Kasumi-1 (cell line): ENCODE data around the gene TTC21B.
"Not testable (repeated sequence)": the region's sequence is repeated elsewhere in the genome, so short reads cannot be mapped to it uniquely, and the experiment has no call there.

Experiments used
- DNase-seq, 2 experiments: peaks; one replicate each; lab custom pipeline; 2025; lab: John Stamatoyannopoulos, UW

TTC21B gene

DNA sequence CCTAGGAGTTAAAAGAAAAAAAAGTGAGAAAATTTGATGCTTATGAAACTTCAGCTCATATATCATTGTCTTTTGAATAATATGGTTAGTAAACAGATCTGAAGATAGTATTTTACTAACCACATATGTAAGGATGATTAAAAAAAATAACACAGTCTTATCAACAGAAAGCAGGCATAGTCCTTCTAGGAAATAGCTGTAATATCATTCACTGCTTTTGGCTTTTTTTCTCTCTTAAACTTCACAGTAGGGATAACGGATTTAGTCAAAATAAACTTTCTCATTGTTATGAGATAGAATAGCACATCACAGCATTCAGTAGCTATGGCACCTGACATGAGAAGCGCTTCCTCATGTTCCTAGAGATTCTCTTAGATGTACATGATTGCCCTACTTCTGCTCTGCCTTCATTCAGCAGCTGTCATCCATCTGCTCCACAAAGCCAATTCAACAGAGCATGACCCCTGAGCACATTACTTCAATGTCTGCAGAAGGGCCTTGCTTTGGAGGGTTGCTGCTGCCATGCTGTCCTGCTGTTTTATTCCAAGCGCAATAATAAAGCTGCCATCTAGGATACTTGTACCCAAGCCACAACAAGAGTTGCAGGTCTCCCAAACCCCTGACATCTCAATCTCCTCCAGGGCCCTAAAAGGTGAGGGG, 67.0 kb downstream of the TTC21B start:
- no peak for DNase-seq

- DNase-seq, result peak; percentile 83 to 84
Measured at GRCh38 chr2:165877565-165878550, 75.7 kb downstream of the TTC21B start.

DNA sequence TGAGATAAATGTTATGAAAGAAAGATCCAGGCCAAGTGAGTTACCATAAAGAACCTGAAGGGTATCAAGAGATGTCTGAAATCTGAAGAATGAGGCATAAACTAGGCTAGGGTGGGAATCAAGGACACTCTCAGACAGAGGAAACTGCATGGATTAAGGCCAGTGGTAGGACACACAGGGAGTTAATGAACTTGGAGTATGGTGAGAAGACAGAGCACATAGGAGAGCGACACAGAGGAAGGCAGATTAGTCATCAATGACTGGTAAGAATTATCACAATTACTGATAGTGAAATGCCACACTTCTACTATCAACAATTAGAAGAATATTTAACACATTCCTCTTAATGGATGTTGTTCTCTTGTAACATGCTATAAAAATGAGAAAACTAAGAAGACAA, 76.9 kb downstream of the TTC21B start:
- DNase-seq, result no peak

DNA sequence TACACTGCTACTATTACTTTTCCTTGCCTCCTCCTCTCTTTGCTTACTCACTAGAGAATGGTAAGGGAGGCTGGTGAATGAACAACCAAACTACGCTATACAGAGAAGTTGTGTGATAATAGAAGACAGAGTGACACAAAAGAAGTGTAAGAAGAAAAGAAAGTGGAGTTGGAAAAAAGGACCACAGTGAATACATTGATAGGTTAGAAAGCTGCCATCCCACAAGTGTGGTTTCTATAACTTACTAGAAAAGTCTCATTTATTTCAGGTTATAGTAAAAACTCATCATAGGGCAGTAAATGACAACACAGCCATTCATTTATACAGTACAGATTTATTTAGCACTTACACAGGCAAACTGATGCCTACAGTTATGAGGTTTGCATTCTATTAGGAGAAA, 77.3 kb downstream of the TTC21B start:
- no peak for DNase-seq

DNA sequence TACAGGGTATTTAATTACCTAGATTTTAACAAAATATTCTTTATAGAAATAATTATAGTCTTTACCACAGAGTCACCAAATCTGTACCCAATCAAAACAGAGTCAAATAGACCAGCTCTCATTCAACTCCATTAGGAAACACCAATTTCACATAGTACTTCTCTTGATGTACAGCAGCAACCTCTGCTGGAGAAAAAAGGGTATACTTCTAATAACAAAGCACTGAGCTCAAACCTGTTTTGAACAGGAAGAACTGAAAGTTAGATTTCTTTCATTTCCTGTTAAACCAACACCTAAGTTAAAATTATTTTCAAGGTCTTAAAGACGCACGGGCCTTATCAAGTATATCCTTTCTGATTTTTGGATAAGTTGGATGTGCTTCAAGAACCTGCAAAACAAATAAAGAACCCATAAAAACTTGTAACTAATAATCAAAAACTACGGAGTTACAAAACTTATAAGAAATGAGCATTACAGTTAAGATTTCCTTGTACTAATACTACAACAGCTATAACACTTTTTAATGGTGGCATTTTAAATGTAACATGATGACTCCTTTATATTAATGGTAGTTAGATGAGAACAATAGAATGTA, 79.0 kb downstream of the TTC21B start:
- DNase-seq, result peak; percentile 94 to 97

GRCh38 chr2:165872101-165872791, 81.3 kb downstream of the TTC21B start:
- no peak for DNase-seq

DNA sequence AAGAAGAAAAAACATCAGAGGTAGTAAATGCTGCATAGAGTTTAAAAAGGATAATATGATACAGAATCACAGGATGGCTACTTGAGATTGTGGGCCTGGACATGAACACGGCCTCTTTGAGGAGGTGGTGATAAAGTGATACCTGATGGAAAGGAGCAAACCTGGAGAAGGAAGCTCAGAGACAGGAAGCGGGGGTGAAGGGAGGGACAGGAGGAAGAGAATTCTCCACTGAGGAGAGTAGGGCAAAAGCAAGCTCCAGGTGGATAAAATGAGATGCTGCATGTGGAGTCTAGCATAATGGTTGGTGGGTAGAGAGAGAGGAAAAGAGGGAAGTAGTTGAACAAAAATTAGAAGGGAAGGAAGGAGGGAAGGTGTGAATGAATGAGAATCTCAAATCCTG, 82.6 kb downstream of the TTC21B start:
- no peak for DNase-seq

GRCh38 chr2:165870346-165870745, 83.2 kb downstream of the TTC21B start:
- no peak for DNase-seq

DNA sequence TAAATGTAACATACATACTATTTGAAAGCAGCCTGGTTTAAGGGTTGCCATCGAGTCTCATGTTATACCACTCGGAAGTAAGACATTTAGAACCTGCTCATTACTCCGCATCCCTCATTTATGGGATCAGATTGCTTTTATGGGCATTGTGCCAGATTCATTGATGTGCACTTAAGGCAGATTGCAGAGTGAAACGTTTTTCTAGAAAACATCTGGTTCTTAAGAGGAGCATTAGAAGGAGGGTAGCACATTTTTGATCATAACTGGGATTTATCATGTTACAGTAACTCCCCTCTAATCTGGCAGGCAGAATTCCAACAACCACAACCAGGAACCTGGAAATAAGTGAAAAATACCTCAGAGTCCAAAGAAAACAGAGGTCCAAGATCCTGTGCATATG, 85.4 kb downstream of the TTC21B start:
- DNase-seq, result no peak

DNA sequence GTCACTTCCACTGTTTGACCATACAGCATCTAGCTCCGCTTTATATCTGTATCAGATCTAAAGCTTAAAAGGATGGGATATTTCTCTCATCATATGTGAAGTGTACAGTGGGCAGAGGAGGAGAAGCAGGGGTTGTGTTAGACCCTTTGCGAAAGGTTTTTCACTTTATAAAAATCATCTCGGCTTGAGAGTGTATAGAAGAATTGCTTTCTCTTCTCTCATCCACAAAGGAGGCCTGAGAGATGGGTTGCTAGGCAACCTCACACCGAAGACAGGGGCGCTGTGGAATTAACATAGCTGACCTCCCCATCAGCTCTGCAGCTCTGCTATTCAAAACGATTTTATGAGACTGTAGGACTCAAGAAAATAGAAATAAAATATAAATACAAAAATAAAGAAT, 89.3 kb downstream of the TTC21B start:
- no peak for DNase-seq

DNA sequence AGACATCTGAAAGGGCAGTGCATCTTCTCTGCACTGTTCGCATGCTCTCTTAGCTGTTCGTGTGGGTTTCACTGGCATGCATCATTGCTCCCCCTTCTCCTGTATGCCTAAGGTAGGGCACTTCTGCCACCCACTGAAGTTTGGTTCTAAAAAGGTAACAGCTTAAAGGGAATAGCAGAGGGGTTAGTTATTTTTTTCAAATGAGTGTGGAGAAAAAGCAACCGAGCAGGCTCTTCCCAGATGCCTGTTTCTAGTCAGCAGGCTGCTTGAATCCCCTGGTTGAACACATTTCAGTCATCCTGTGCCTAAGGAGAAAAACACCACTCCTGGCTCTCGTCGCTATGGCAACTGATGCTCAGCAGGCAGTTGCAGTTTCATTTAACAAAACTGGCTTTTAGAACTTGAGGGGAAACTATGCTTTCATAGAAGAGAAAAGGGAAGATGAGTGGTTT, 89.7 kb downstream of the TTC21B start:
- DNase-seq, result no peak

GRCh38 chr2:165861083-165861482, 92.5 kb downstream of the TTC21B start:
- not testable (repeated sequence) for DNase-seq

DNA sequence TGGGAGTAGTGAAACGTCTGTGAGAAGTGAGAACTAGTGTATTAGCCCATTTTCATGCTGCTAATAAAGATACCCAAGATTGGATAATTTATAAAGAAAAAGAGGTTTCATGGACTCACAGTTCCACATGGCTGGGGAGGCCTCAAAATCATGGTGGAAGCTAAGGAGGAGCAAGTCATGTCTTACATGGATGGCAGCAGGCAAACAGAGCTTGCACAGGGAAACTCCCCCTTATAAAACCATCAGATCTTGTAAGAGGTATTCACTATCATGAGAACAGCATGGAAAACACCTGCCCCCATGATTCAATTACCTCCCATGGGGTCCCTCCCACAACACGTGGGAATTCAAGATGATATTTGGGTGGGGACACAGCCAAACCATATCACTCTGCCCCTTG, 93.9 kb downstream of the TTC21B start:
- DNase-seq, result not testable (repeated sequence)

GRCh38 chr2:165857876-165858275, 95.7 kb downstream of the TTC21B start:
- no peak for DNase-seq

- DNase-seq, result no peak
Measured at GRCh38 chr2:165852394-165852793, 101.2 kb downstream of the TTC21B start.

DNA sequence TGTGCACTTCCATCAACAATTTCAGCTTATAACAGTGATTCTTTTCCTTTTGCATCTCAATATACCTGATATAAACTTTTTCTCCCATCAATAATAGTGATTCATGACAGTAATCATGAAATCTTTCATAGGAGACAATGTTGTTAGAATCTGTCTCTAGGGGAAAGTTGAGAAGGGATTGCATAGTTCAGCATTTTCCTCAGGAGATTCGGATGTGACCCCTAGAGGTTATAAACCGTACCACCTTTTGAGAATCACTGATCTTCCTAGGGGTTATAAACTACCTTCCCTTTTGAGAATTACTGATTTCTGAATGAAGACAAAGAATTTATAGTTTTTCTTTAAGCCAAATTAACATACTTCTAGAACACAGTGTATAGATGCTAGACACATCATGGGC, 106.6 kb downstream of the TTC21B start:
- no peak for DNase-seq

DNA sequence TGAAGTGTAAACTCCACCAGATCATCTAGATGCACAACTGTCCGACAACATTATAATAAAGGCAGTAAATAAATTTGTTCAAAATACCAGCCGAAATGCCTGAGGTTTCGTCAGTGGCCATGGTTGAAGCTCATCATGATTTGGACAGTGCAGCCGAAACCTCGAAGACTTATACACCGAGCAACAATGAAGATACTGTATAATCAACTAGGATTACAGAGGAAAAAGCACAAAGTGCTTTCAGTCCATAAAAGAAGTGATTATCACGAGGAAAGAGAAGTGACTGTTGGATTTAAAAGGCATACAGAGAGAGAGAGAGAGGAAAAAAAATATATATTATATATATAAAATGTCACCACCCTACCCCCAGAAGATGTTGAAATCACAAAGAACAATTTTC, 107.5 kb downstream of the TTC21B start:
- DNase-seq, result no peak

DNA sequence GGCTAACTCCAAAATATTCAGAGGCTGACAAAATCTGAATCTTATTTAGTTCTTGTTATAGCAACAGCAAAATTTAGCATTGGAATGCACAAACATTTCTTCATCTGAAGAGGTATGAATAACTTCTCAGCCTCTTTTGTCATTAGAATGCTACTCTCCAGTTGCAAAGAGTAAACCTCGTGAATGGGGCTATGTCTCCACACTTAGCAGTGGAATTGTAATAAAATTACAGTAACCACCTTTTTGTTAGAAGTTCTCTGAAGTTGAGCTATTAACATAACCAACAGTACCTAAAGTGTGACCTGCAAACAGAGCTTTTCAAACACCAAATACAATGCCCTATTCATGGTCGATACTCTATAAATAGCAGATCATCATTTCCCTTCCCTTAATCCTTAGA, 109.4 kb downstream of the TTC21B start:
- DNase-seq, result no peak

DNA sequence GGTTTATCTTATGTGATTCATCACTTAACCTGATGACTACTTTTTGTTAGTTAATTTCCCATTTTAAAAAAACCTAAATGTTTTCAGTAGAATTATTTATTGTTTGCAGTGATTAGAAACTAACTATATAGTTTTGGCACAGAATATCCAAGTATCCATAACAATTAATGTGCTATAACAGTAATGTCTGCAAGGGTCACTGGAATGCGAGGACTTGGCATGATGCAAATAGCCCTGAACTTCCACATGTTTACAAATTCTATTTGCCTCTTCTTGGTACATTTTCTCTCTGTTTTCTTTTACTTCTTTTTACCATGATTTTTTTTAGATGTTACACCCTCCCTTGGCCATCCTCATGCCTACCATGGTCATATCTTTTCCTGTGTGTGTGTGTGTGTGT, 110.2 kb downstream of the TTC21B start:
- DNase-seq, result peak; percentile 57 to 97

- no peak for DNase-seq
Measured at GRCh38 chr2:165840333-165840958, 113.1 kb downstream of the TTC21B start.

DNA sequence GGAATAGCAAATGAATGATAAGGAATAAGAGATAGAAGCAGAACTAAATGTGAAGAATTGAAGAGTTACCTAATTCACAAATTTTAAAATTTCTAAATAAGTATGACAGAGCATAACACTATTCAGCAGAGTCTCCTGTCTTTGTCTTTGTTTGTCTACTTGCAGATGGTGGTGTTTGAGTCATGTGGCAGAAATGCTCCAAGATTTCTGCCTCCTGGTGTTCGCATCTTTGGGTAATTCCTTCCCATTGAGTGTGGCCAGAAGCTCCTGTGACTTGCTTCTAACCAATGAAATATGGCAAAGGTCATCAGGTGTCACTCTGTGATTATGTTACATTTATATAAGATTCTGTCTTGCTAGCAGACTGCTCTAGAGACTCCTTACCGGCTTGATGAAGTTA, 114.0 kb downstream of the TTC21B start:
- DNase-seq, result no peak

DNA sequence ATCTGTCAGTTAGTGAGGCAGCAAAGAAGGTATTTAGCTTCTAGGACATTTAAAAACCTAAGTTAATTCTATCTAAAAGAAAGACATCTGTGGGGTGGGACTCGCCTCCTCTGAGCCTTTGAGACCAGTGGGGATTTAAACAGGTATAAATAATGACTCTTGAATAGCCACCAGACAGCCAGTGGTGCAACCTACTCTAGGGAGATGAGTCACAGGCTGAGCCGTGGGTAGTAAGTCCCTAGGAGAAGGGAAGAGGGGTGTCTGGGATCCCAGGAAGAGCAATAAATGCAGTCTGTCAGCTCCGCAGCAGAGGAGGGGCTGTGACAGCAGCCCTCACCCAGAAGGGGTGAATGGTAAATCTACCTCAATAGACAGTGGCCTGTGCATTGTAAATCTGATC, 116.5 kb downstream of the TTC21B start:
- no peak for DNase-seq
